ENCODE data around the gene LAMP5.

The LAMP5 gene

DNA sequence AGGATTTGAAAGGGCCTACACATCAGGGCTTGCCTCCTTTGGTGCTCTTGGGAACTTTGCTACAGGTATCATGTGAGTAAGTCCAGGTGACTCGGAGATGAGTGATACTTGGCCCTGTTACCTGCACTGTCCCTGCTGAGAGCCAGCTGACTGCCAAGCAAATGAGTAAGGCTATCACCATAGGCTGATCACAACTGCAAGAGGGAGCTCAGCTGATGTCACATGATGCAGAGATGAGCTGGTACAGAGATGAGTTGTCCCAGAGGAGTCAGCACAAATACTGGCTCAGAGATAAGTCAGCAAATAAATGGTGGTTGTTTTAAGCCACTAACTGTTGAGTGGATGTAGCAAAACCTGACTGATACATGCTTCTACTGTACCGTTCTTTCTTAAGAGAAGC lies 41.4 kb downstream of the LAMP5 start:
- POLR2A ChIA-PET: no interaction called here
- TF ChIP-seq, protein P1, sequence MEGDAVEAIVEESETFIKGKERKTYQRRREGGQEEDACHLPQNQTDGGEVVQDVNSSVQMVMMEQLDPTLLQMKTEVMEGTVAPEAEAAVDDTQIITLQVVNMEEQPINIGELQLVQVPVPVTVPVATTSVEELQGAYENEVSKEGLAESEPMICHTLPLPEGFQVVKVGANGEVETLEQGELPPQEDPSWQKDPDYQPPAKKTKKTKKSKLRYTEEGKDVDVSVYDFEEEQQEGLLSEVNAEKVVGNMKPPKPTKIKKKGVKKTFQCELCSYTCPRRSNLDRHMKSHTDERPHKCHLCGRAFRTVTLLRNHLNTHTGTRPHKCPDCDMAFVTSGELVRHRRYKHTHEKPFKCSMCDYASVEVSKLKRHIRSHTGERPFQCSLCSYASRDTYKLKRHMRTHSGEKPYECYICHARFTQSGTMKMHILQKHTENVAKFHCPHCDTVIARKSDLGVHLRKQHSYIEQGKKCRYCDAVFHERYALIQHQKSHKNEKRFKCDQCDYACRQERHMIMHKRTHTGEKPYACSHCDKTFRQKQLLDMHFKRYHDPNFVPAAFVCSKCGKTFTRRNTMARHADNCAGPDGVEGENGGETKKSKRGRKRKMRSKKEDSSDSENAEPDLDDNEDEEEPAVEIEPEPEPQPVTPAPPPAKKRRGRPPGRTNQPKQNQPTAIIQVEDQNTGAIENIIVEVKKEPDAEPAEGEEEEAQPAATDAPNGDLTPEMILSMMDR (IDR thresholded peaks at IDR 0.05; ENCODE audit: insufficient read depth, low read length, missing control alignments): no peak

DNA sequence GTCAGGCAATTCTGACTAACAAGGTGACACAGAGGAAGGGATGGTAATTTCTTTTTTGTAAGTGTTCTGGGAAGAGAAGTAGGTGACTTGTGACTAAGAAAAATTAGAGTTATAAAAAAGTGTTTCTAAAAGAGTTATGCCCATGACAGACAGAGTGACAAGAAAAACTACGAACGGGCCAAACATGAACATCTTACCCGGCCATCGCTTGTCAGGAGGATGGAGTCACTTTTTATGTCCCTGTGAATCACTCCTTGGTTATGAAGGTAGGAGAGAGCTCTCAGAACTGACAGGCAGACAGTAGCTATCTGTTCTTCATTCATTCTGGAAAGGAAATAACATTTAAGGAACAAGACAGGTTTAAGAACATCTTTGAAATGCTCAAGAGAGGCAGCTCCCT lies 43.0 kb downstream of the LAMP5 start:
- ChIA-PET POLR2A (no interaction called here), CTCF (no interaction called here)
- DNase-seq (ENCODE audit: low read depth, low spot score): no peak
- TF ChIP-seq, protein P1 (IDR thresholded peaks at IDR 0.05; ENCODE audit: insufficient read depth, low read length, missing control alignments): no peak
- H3K4me3 ChIP-seq (ENCODE audit: low read depth, low read length): no peak overlapping the region

More for the DNA sequence above, 41.4 kb downstream of the LAMP5 start:
- CTCF ChIA-PET: no interaction called here
- no peak for DNase-seq (ENCODE audit: low read depth, low spot score)
- no peak overlapping the region for H3K4me3 ChIP-seq (ENCODE audit: low read depth, low read length)

DNA sequence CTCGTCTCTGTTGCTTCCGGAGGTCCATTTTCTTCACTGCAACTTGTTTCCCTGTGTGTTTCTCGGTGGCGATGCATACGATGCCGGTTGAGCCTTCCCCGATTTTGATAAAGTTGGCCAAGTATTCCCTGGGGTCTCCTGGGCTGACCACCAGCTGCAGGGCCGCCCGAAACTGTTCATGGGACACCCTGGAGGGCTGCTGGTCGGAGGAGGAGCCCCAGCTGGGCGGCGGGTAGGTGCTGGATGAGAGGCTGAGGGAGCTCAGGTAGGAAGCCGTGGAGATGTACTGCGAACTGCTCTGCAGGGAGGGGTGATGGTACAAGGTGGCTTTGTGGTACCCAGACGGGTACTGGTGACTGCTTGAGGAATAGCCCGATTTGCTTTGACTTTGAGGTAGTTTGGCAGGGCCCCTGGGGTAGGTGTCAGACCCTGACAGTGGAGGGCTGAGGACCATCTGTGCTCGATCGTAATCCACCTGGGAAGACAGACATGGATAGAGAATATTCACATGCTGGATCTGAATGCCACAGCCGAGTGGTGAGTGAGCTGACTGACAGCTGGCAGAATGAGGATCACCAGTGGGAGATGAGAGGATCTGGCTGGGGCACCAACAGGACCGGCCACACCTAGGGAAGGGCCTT lies 51.6 kb downstream of the LAMP5 start:
- H3K4me3 ChIP-seq (ENCODE audit: low read depth, low read length): no peak overlapping the region
- DNase-seq (ENCODE audit: low read depth, low spot score): no peak
- CTCF ChIA-PET: no interaction called here
- TF ChIP-seq, protein P1 (IDR thresholded peaks at IDR 0.05; ENCODE audit: insufficient read depth, low read length, missing control alignments): no peak
- POLR2A ChIA-PET: no interaction called here

DNA sequence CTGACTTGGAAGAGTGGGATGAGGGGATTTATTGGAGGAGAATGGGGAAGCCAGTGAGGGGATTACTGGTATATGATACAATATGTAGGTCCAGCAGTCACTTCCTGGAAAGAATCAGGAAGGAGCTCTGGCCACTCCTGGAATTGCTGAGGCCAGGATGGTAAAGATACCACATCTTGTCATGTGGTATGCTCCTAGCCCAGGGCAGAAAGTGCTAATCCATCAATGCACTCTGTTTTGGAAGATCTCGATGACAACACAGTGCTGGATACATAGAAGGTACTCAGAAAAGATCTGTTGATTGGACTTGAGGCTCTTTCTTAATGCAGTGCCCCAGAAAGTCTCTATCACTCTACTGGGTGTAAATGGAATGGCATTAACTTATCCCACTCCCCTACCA lies 52.6 kb downstream of the LAMP5 start:
- CTCF ChIA-PET: no interaction called here
- TF ChIP-seq, protein P1 (IDR thresholded peaks at IDR 0.05; ENCODE audit: insufficient read depth, low read length, missing control alignments): no peak
- no peak for DNase-seq (ENCODE audit: low read depth, low spot score)
- POLR2A ChIA-PET: no interaction called here
- no peak overlapping the region for H3K4me3 ChIP-seq (ENCODE audit: low read depth, low read length)

DNA sequence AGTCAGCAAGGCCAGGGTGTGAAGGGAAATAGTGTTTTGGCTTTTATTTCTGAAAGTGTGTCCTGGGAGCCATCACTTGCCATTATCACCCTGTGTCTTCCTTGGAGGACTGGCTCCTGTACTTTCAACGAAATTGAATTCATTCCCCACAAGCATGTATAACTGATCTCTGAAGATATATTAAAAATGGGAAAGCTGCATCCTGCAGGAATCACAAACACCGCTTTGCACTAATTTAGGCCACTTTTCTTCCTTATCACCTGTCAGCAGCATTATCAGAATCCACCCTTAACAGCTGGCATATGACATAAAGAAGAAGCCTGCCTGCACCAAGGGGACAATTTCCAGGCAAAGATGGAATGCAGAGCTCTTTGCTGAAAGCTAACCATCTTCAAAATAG lies 56.2 kb downstream of the LAMP5 start:
- ChIA-PET CTCF (interaction anchor here (0.7 to 2.4 kb wide), 2 partner anchors 47 to 163 kb away, joined by 3 to 9 read pairs; no protein-coding TSS in a partner anchor), POLR2A (no interaction called here)
- TF ChIP-seq, protein P1 (IDR thresholded peaks at IDR 0.05; ENCODE audit: insufficient read depth, low read length, missing control alignments): no peak

DNA sequence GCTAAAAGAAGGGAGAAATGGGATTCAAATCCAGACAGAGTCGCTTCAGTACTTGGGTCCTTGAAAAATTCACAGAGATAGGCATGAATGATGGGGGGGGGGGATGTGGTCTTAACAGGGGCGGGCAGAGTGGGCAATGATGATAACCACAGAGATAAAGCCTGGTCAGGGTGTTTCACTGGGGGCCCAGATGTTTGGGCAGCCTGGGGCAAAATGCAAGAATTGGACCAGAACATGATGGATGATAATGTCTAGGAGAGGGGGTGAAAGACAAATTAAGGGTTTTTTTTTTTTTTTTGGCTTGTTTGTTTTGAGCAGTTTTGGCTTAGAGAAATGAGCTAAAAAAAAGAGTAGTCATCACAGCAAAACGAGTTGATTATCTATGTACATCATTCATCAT lies 57.4 kb downstream of the LAMP5 start:
- POLR2A ChIA-PET: no interaction called here
- no peak overlapping the region for H3K4me3 ChIP-seq (ENCODE audit: low read depth, low read length)
- TF ChIP-seq, protein P1 (IDR thresholded peaks at IDR 0.05; ENCODE audit: insufficient read depth, low read length, missing control alignments): no peak
- no peak for DNase-seq (ENCODE audit: low read depth, low spot score)
- CTCF ChIA-PET: no interaction called here

More for the DNA sequence above, 56.2 kb downstream of the LAMP5 start:
- no peak overlapping the region for H3K4me3 ChIP-seq (ENCODE audit: low read depth, low read length)
- no peak for DNase-seq (ENCODE audit: low read depth, low spot score)

Measured in AG04449 (cell line).